OCI-LY7 (cell line): ENCODE data around the gene RNF166. TPM values are rescaled to one million over a fixed set of nuclear protein-coding genes. Genes with fewer than 3 reads are reported as not detected.

Source experiments
- BruUV-seq: library from RNA; stranded (reverse); fragments of 400-500 nt; replicated peaks from 2 replicates; lab custom pipeline; 2021; lab: Mats Ljungman, UMichigan
- CTCF ChIA-PET: fragments of 300-600 bp; sonication (Branson Sonifier 250); formaldehyde crosslinking; loops from one replicate; lab custom pipeline; 2022; ENCODE audit warnings: antibody characterized with exemption; ENCODE audit not compliant: unreplicated experiment; lab: Charles Lee
- POLR2A ChIA-PET: fragments of 300-600 bp; sonication (Branson Sonifier 250); formaldehyde crosslinking; loops from one replicate; lab custom pipeline; 2022; ENCODE audit warnings: antibody characterized with exemption; lab: Charles Lee
- DNase-seq: peaks from one replicate; pipeline ENCODE4 v3.0.0-alpha.2; 2015; ENCODE audit warnings: low spot score
- H2AFZ ChIP-seq: fragments of 200-600 bp; sonication (generic), shearing (Covaris generic); 2 replicates; pipeline ENCODE4 v1.6.1; 2014; ENCODE audit warnings: mild to moderate bottlenecking, antibody characterized with exemption, low read length, moderate library complexity
- H3K27ac ChIP-seq: fragments of 200-600 bp; sonication (generic); 2 replicates; pipeline ENCODE4 v1.5.1; 2014; ENCODE audit warnings: mixed run types, low read depth, mild to moderate bottlenecking, moderate library complexity, low read length, inconsistent platforms; ENCODE audit not compliant: poor library complexity, severe bottlenecking
- H3K36me3 ChIP-seq: fragments of 200-600 bp; sonication (generic); 2 replicates; pipeline ENCODE4 v1.6.1; 2014; ENCODE audit warnings: mild to moderate bottlenecking, antibody characterized with exemption, low read length, moderate library complexity, mixed read lengths; ENCODE audit not compliant: insufficient read depth
- H3K4me1 ChIP-seq: fragments of 200-600 bp; sonication (generic); 2 replicates; pipeline ENCODE4 v1.5.1; 2014; ENCODE audit warnings: mild to moderate bottlenecking, low read length; ENCODE audit not compliant: insufficient read depth, poor library complexity, severe bottlenecking
- H3K4me2 ChIP-seq: fragments of 200-600 bp; sonication (generic); 2 replicates; pipeline ENCODE4 v1.6.1; 2014; ENCODE audit warnings: mild to moderate bottlenecking, low read length
- H3K4me3 ChIP-seq: fragments of 200-600 bp; sonication (generic); 2 replicates; pipeline ENCODE4 v1.5.1; 2014; ENCODE audit warnings: mild to moderate bottlenecking, low read depth, low read length; ENCODE audit not compliant: poor library complexity, severe bottlenecking
- H3K79me2 ChIP-seq: fragments of 200-600 bp; sonication (generic); 2 replicates; pipeline ENCODE4 v1.6.1; 2016; ENCODE audit warnings: low read depth, mild to moderate bottlenecking, low read length, moderate library complexity, mixed read lengths; ENCODE audit not compliant: insufficient read depth
- H3K9me2 ChIP-seq: fragments of 200-600 bp; sonication (generic); 2 replicates; pipeline ENCODE4 v1.6.1; 2016; ENCODE audit warnings: mild to moderate bottlenecking, low read length, mixed read lengths; ENCODE audit not compliant: insufficient read depth
- H3K9me3 ChIP-seq: fragments of 200-600 bp; sonication (generic); 2 replicates; pipeline ENCODE4 v1.6.1; 2014; ENCODE audit warnings: mild to moderate bottlenecking, mixed run types, low read length, mixed read lengths
- H4K20me1 ChIP-seq: fragments of 200-600 bp; sonication (generic); 2 replicates; pipeline ENCODE4 v1.6.1; 2014; ENCODE audit warnings: mild to moderate bottlenecking, antibody characterized with exemption, low read length, moderate library complexity, mixed read lengths; ENCODE audit not compliant: insufficient read depth
- EZH2phosphoT487 ChIP-seq: fragments of 200-600 bp; sonication (generic); IDR thresholded peaks from 2 replicates; pipeline ENCODE4 v1.6.1; 2018; ENCODE audit warnings: low read depth, borderline replicate concordance, mild to moderate bottlenecking, mixed run types, antibody characterized with exemption, low read length, moderate library complexity, mixed read lengths
- intact Hi-C: fragments of 100-400 bp; cut with micrococcal nuclease; formaldehyde crosslinking; loops from one replicate; pipeline ENCODE4 v1.10.0; 2022; ENCODE audit not compliant: unreplicated experiment
- total RNA-seq, 2 experiments: library from RNA; depleted of rRNA in 1 of 2; stranded (reverse); fragments of >200 nt in 1 of 2; shearing (Covaris generic) in 1 of 2; gene quantifications; 2 replicates each; pipeline ENCODE4 v1.2.3, GENCODE V29; 2014 to 2022
- TF ChIP-seq, protein P1 (sequence below): fragments of 200-600 bp; sonication (generic); conservative IDR thresholded peaks from 2 replicates; pipeline ENCODE4 v1.5.1; 2014; ENCODE audit warnings: mild to moderate bottlenecking, antibody characterized with exemption, low read length, moderate library complexity, mixed read lengths

RNF166 gene
- total RNA-seq, 2 experiments from 2014 or later = 52.4 to 56.2 TPM

DNA sequence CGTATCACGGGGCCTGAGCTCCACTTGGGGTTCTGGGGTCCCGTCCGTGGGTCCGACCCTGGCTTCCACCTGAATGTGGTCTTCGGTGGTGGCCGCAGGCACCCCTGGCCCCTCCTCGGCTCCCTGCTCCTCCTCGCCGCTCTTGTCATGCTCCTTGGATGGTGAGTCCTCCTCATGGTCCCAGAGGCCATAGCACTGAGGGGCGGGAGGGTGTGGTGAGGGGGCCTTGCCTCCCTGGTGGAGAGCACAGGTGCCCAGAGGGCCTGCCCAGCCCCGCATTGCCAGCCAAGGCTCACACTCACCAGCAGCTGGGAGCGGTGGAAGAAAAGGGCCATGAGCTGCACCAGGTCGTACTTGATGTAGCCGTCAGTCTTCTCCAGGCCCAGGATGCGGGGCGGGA, 15.0 kb upstream of the RNF166 start:
- no peak overlapping the region for H3K4me3 ChIP-seq
- H2AFZ ChIP-seq = no peak overlapping the region
- no peak overlapping the region for H3K4me2 ChIP-seq
- H3K4me1 ChIP-seq = no peaks in the 10 kb centered on the region
- no peaks in the 10 kb centered on the region for H3K79me2 ChIP-seq
- DNase-seq = no peak
- H3K36me3 ChIP-seq = peaks cover 90% of the 10 kb centered on the region
- H3K9me3 ChIP-seq = no peaks in the 10 kb centered on the region
- BruUV-seq = no TSS peak
- TF ChIP-seq EZH2phosphoT487 = no peak
- TF ChIP-seq, protein P1, sequence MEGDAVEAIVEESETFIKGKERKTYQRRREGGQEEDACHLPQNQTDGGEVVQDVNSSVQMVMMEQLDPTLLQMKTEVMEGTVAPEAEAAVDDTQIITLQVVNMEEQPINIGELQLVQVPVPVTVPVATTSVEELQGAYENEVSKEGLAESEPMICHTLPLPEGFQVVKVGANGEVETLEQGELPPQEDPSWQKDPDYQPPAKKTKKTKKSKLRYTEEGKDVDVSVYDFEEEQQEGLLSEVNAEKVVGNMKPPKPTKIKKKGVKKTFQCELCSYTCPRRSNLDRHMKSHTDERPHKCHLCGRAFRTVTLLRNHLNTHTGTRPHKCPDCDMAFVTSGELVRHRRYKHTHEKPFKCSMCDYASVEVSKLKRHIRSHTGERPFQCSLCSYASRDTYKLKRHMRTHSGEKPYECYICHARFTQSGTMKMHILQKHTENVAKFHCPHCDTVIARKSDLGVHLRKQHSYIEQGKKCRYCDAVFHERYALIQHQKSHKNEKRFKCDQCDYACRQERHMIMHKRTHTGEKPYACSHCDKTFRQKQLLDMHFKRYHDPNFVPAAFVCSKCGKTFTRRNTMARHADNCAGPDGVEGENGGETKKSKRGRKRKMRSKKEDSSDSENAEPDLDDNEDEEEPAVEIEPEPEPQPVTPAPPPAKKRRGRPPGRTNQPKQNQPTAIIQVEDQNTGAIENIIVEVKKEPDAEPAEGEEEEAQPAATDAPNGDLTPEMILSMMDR = no peak
- POLR2A ChIA-PET = no interaction called here
- H4K20me1 ChIP-seq = no peaks in the 10 kb centered on the region
- no peaks in the 10 kb centered on the region for H3K9me2 ChIP-seq
- intact Hi-C loops = no loop called here
- no peak overlapping the region for H3K27ac ChIP-seq
- CTCF ChIA-PET = no interaction called here

DNA sequence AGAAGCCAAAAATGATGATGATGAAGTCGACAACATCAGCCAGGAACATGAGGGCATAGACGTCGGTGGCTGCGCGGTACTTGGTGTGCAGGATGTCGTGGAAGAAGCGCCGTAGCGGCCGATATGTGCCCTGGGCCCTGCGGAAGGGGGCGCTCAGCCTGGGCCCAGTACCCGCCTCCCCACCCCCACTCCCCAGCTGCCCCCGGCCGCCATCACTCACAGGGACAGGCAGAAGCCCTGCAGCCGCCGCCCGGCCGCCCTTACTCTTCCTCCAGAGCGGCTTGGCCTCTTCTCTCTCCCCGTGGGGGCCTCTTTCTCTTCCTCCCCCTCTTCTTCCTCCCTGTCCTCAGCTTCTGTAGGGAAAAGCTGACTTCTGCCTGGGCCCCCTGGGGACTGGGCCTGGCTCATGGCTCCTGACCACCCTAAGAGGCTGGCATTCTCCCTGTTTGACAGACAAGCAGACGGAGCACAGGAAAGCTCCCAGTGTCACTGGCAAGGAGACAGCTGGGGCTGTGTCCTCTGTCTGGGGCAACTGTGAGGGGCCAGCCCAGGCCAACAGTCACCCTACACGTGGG, 14.3 kb upstream of the RNF166 start:
- no peak for DNase-seq
- Histone ChIP-seq H3K9me2 (no peaks in the 10 kb centered on the region), H3K27ac (no peak overlapping the region), H3K4me1 (no peaks in the 10 kb centered on the region), H3K4me2 (no peak overlapping the region), H2AFZ (no peak overlapping the region), H3K9me3 (no peaks in the 10 kb centered on the region), H4K20me1 (no peaks in the 10 kb centered on the region), H3K79me2 (no peaks in the 10 kb centered on the region), H3K4me3 (no peak overlapping the region), H3K36me3 (peaks cover 95% of the 10 kb centered on the region)
- intact Hi-C loops = no loop called here
- TF ChIP-seq EZH2phosphoT487 = no peak
- TF ChIP-seq, protein P1 = no peak
- ChIA-PET POLR2A (no interaction called here), CTCF (no interaction called here)
- BruUV-seq = no TSS peak

DNA sequence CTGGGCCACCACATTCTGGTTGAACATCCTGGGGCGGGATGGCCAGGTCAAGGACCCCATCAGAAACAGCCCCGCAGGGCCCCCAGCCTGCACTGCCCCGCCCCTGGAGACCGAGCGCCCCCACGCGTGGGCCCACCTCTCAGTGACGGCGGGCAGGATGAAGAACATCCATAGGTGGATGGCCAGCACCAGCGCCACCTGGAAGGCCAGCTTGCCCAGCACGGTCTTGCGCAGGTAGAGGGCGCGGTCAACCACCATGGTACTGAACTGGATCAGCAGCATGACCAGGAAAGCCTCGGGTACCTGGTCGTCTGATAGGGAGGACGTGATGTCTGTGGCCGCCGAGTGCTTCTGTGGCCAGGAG, 13.7 kb upstream of the RNF166 start:
- ChIA-PET CTCF (no interaction called here), POLR2A (no interaction called here)
- intact Hi-C loops = no loop called here
- BruUV-seq = no TSS peak
- H3K9me2 ChIP-seq = no peaks in the 10 kb centered on the region
- H4K20me1 ChIP-seq = no peaks in the 10 kb centered on the region
- H3K4me2 ChIP-seq = no peak overlapping the region
- no peak overlapping the region for H3K4me3 ChIP-seq
- TF ChIP-seq, protein P1 = no peak
- no peak for TF ChIP-seq EZH2phosphoT487
- H3K4me1 ChIP-seq = no peaks in the 10 kb centered on the region
- peaks cover 97% of the 10 kb centered on the region for H3K36me3 ChIP-seq
- DNase-seq = no peak
- no peaks in the 10 kb centered on the region for H3K79me2 ChIP-seq
- H3K27ac ChIP-seq = no peak overlapping the region
- no peaks in the 10 kb centered on the region for H3K9me3 ChIP-seq
- H2AFZ ChIP-seq = no peak overlapping the region
